Anterior cingulate cortex (tissue), 58 donors: ENCODE measurements around the gene TMEFF1.
"Not testable (repeated sequence)": the region's sequence is repeated elsewhere in the genome, so short reads cannot be mapped to it uniquely, and the experiment has no call there.

Experiments used
- DNase-seq, 58 donors: peaks; one replicate each; lab custom pipeline; 2025; lab: John Stamatoyannopoulos, UW

The TMEFF1 gene

DNA sequence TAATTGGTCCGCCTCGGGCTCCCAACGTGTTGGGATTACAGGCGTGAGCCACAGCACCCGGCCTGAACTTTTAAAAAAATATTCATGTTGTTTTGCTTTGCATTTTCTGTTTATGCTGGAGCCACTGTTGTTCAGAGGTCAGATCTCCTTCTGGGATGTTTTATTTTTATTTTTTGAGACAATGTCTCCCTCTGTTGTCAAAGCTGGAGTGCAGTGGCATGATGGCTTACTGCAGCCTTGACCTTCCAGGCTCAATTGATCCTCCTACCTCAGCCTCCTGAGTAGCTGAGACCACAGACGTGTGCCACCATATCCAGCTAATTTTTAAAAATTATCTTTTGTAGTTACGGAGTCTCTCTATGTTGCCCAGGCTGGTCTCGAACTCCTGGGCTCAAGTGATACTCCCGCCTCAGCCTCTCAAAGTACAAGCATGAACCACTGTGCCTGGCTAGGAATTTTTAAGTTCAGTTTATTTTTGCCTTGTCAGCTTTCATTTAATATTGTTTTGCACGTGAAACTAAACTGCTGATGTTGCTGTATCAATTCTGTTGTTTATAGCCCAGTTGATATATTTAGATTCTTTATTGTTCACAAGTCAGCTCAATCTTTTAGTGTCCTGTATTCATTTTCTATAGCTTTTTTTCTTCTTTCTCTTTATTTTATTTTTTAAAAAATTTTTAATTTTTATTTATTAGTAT lies 13.7 kb downstream of the TMEFF1 start:
- no peak for DNase-seq

DNA sequence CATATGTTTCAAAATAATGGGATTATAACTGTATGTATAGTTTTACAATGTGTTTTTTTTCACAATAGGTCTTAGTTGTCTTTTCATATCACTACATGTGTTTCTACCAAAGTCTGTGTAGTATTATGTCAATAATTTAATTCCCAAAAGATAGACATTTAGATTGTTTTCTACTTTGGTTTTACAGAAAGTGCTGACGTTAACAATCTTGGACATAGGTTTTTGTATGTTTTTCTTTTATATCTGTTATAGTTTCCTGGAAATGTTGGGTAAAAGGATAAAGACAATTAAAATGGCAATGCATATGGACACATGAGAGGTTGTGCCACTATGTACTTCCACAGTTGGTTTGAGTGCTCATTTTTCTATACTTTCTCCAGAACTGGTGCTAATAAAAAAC lies 15.2 kb downstream of the TMEFF1 start:
- no peak for DNase-seq

- DNase-seq: peak in 1 of 58 donors; percentile 7
These were observed 16.9 kb downstream of the TMEFF1 start for GRCh38 chr9:100489836-100490235.

GRCh38 chr9:100492952-100493351 lies 20.0 kb downstream of the TMEFF1 start:
- peak in 4 of 58 donors; percentile 6 to 21 (median 12) for DNase-seq

DNA sequence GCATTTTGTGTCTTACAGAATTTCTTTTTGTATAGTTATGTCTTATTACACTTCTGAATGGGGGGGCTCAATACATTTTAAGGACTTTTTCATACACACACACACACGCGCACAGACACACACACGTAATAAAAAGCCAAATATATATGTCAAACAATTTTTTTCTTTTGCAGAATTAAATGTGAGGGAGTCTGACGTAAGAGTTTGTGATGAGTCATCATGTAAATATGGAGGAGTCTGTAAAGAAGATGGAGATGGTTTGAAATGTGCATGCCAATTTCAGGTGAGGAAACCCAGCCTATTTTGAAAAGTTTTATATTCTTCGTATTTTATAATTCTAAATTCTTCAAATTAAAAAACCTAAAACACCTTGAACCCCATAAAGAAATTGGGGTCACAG lies 25.6 kb downstream of the TMEFF1 start:
- DNase-seq: no peak

GRCh38 chr9:100499460-100499859 lies 26.5 kb downstream of the TMEFF1 start:
- no peak for DNase-seq

- DNase-seq: no peak
These were observed 26.9 kb downstream of the TMEFF1 start for GRCh38 chr9:100499866-100500265.

DNA sequence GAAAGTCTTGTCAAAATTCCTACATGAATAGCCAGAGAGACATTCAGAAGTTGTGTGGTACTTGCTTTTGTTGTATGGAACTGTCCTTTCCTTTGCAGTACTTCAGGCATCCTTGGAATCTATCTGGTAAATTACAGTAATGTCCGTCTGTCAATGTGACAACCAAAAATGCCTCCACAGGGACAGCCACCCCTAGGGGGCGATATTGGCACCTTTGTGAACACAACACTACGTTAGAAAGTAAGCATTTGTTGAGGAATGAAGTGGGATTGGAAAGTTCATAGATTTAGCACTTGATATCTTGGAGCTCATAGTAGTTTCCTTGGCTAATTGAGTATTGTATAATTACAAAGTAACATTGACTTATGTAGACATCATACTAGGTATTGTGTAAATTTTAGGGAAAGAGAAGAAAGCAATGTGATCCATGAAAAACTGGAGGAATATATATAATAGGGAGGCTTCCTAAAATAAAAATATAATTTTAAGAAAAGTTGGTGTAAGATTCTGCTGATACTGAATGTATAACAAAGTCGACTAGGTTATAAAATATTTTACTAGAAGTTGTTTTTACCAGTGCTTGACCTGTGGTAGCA lies 32.7 kb downstream of the TMEFF1 start:
- peak in 14 of 58 donors; percentile 3 to 43 (median 12) for DNase-seq

DNA sequence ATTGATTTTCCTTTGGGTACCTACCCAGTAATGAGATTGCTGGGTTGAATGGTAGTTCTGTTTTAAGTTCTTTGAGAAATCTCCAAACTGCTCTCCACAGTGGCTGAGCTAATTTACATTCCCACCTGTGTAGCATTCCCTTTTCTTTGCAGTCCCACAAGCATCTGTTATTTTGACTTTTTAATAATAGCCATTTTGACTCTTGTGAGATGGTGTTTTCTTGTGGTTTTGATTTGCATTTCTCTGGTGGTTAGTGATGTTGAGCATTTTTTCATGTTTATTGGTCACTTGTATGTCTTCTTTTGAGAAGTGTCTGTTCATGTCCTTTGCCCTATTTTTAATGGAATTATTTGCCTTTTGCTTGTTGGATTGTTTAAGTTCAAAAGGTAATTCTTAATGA lies 34.4 kb downstream of the TMEFF1 start:
- not testable (repeated sequence) for DNase-seq

DNA sequence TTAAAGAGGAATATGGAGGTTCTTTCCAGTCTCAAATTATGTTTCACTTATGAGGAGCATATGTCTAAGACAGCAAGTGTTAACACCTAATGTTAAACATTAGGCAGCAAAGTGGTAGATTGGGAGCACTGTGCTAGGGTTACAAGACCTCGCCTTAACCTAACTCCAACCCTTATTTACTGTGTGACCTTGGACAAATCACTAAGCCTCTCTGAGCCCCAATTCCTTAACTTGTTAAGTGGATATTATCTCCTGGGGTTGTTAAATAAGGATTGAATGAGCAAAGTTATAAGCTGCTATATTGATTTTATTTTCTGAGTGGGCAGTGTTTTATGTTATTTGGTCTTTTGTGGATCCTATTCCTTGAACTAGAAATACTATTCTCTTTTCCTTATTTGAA lies 38.3 kb downstream of the TMEFF1 start:
- DNase-seq: no peak

- DNase-seq: no peak
These were observed 42.9 kb downstream of the TMEFF1 start for GRCh38 chr9:100515578-100516494.

DNA sequence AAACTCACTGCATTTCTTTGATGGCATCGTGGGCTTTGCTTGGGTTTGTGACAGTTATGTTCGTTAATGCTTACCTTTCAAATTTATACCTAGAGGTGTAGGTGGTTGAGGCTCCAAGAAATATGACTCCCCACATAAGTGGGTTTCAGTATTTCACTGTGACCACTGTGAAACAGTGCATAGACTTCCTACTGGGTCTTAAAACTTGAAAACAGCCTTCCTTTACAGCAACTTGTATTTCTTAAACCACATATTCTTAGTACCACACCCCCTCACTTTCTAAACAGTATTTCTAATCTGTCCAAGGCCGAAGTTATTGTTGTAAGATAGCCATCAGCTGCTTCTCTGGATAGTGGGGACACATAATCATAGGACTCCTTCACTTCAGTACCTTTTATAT lies 48.3 kb downstream of the TMEFF1 start:
- no peak for DNase-seq

DNA sequence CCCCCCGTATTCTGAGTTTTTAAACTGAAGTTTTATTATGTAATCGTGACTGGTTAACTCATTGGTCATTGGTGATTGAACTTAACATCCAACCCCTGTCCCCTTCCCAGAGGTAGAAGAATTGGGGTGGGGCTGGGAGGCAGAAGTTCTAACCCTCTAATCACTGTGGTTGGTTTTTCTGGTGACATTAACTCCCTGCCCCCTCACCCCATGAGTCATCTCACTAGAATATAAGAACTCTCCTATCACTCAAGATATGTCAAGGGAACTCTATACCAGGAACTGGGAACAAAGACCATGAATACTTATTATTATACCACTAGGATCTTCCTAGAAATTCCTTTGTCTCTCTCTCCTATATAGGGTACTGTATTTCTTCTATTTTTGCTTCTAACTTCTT lies 52.6 kb downstream of the TMEFF1 start:
- DNase-seq: no peak

GRCh38 chr9:100527180-100527794 lies 54.3 kb downstream of the TMEFF1 start:
- not testable (repeated sequence) for DNase-seq

- no peak for DNase-seq
These were observed 61.5 kb downstream of the TMEFF1 start for GRCh38 chr9:100534401-100534800.

GRCh38 chr9:100540327-100540726 lies 67.4 kb downstream of the TMEFF1 start:
- no peak for DNase-seq

DNA sequence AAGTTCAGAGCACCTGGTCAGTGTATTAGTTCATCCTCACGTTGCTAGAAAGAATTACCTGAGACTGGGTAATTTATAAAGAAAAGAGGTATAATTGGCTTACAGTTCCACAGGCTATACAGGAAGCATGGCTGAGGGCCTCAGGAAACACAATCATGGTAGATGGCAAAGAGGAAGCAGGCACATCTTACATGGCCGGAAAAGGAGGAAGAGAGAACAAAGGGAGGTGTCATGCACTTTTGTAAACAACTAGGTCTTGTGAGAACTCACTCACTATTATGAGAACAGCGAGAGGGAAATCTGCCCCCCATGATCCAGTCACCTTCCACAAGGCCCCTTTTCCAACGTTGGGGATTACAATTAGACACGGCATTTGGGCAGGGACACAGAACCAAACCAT lies 76.1 kb downstream of the TMEFF1 start:
- no peak for DNase-seq

DNA sequence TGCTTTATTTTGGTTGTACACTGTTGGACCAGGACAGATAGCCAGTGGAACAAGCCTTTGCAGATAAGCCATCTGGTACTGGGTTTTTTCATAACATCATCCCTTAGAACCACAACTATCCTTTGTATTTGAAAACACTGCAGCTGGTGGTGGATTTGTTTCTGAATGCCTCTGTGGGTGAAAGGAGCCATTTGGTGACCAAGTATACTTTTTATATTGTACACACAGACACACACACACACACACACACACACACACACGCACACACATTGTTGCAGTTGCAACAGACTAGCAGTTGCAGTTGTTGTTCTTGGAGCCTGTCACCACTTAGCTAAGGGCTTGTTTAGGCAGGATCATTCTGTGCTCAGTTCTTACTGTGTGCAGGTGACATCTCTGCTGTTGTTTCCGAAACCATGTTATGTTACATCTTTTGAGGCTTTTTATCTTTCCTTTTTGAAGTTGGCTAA lies 82.0 kb downstream of the TMEFF1 start:
- peak in 38 of 58 donors; percentile 4 to 66 (median 32) for DNase-seq

- DNase-seq: no peak
These were observed 82.5 kb downstream of the TMEFF1 start for GRCh38 chr9:100555471-100555870.

DNA sequence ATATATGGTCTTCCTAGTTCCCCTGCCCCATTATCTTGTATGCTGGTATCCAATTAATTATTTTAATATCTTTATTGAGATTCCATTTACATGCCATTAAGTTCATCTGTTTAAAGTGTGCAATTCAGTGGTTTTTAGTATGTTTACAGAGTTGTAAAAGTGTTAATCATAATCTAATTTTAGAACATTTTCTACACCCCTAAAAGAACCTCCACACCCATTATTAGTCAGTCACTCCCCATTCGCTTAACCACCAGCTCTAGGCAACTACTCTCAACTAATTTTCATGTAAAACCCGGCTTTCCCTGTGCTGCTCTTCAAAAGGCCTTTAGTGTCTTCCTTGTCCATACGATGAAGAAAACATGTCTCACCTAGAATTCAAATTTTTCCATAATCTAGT lies 84.1 kb downstream of the TMEFF1 start:
- no peak for DNase-seq

DNA sequence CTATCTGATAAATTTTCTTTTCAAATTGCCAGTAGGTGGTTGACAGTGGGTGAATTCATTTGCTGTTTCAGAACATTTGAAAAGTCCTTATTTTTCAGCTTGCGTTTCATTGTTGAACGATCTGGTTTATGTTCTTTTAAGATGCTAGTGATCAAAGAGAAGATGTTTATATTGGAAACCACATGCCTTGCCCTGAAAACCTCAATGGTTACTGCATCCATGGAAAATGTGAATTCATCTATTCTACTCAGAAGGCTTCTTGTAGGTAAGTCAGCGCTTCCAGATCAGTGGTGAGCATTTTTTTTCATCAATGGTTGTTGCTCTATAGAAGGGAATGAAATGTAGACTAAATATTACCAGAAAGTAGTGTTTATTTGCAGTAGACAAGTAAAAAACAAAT lies 88.3 kb downstream of the TMEFF1 start:
- DNase-seq: no peak
